ENCODE data around the gene FHOD1.
A peak's percentile ranks its signal among the peaks of the same experiment; 100 is the strongest.

FHOD1 gene

DNA sequence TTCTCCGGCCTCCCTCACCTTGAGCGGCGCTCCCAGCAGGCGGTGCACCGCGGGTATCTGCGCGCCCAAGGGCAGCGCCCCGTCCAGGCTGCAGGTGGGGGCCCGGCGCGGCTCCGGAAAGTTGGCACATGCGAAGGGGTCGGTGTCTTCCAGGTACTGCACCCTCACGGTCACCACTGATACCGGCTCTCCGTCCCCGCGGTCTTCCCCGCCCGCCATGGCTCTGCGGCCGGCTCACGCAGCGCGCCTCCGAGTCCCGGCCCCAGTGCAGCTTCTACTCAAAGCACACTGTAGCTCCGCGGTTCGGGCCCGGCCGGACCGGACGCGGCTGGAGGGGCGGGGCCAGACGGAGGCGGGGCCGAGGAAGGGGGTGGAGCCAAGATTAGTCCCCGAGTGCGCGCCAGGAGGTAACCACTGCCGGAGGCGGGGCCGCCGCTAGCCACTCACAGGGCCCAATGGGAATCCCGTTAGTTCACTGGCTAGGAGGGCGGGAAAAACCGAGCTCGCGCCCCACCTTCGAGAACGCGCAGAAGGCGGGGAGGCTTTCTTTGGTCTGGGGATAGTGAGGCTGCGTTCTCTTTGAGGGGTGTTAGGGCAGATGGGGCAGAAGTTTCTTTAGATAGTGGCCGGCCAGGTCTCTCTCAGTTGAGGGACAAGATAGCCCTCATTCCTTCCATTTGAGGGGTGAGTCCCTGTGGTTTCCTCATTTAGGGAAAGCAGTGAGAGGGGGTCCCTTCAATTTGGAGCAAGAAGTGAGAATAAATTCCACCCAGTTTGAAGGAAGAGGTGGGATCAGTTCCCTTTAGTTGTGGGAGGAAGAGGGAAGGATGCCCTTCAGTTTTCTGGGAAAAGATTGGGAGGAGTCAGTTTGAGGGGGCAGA lies at the start of gene FHOD1:
TSS of gene FHOD1 (minus strand) at position 290 of the 881 bp plus-strand sequence. CDS start at position 219, 71 bp downstream.
- peak; percentile 97 to 98 (median 98) for DNase-seq

DNA sequence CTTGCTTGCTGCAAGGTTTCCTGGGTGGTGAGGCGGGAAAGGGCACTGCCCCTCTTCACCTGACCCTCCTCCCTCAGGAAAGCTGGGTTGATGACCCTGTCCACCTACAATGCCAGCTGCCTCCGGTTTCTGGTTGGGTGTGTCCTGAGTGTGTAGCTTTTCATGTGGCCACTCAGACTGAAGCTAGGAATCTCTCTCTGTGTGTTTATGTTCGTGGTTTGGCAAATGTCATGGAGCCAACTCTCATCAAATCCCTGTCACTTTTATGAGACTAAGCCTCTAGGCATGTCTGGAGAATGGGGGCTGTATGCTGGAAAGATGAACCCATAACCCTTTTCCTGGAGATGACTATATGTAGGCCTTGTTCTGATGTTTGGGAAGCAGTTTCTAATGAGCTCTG lies 49.1 kb upstream of the FHOD1 start:
- no peak for DNase-seq

DNA sequence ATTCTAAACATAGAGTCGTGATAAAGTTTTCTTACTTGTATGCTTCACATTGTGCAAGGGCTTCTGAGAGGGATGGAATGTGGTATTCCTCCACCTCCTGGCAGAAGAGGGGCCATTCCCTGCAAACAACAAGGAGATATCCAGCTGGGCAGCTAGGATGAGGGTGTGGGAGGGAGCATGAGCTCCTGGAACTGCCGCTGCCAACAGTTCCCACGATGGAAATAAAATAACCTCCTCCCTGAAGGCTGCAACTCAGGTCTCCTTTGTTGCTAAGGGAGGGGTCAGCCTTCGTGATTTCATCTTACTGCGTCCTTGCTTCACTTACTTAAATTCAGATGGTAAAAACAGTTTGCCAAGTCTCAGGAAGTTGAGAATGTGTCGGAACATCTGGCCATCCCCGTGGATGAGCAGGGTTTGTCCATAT lies 47.7 kb upstream of the FHOD1 start:
- DNase-seq = no peak

DNA sequence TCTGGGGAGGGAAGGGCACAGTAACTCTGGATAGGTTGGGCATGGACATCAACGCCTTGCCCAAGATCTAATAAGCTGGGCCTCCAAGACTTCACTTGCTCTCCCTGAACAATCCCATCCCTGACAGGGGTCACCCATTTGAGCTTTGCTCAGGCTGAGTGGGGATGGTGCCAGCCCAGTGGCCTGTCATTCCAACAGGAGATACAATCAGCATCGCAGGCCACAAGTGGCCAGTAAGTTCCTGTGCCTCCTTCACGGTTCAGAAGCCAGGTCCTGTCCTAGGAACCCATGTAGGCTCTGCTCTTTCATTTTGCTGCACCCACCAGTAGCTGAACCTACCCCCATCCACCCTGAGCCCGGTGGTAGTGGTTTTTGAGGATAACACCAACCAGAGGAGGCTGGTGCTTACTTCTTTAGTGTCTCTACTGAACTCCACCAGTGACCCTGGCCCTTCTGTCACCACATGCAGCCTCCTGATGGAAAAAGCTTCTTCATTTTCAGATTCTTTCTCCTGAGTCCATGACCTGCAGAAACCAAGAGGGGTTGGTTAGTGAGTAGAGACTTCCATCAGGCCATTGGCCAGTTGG lies 47.0 kb upstream of the FHOD1 start:
- no peak for DNase-seq

DNA sequence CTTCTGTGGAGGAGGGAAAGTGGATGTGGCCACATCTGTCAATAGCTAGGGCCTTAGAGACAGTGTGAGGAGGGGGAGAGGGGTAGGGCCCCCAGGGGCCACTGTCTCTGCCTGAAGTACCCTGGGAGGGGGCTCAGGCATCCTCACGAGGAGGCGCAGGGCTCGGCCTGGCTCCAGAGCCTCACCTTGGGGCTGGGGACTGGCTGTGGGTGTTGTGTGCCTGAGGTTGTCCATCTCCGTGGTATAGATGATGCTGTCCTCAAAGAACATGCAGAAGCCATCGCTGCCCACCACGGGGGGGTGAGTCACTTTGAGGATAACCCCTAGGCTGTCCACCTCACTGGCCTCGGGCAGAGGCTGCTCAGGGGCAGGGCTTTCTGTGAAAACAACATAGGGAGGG lies 44.2 kb upstream of the FHOD1 start:
- no peak for DNase-seq

DNA sequence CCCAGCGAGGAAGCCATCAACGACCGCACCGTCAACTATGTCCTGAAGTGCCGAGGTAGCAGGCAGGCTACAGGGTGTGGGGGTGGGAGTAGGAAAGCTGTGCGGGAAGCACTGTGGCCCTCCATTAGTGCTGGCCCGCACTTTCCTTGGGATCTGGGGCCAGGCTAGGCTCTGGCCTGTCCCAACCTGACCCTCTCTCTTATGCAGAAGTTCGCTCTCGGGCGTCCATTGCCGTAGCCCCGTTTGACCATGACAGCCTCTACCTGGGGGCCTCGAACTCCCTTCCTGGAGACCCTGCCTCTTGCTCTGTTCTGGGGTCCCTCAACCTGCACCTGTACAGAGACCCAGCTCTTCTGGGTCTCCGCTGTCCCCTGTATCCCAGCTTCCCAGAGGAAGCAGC lies 40.7 kb upstream of the FHOD1 start:
- no peak for DNase-seq

DNA sequence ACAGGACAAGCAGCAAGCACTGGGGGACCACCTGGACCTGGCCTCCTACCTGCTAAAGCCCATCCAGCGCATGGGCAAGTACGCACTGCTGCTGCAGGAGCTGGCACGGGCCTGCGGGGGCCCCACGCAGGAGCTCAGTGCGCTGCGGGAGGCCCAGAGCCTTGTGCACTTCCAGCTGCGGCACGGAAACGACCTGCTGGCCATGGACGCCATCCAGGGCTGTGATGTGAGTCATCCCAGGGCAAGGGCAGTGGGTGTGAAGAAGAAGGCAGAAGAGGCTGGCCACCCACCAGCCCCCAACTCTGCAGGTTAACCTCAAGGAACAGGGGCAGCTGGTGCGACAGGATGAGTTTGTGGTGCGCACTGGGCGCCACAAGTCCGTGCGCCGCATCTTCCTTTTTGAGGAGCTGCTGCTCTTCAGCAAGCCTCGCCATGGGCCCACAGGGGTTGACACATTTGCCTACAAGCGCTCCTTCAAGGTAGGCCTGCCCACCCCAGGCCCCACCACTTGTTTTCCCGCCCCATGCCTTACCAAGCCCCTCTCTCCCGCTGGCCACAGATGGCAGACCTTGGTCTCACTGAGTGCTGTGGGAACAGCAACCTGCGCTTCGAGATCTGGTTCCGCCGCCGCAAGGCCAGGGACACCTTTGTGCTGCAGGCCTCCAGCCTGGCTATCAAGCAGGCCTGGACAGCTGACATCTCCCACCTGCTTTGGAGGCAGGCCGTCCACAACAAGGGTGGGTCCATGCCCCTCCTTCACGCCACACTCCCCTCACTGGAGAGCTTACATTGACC lies 39.4 kb upstream of the FHOD1 start:
- DNase-seq = no peak

DNA sequence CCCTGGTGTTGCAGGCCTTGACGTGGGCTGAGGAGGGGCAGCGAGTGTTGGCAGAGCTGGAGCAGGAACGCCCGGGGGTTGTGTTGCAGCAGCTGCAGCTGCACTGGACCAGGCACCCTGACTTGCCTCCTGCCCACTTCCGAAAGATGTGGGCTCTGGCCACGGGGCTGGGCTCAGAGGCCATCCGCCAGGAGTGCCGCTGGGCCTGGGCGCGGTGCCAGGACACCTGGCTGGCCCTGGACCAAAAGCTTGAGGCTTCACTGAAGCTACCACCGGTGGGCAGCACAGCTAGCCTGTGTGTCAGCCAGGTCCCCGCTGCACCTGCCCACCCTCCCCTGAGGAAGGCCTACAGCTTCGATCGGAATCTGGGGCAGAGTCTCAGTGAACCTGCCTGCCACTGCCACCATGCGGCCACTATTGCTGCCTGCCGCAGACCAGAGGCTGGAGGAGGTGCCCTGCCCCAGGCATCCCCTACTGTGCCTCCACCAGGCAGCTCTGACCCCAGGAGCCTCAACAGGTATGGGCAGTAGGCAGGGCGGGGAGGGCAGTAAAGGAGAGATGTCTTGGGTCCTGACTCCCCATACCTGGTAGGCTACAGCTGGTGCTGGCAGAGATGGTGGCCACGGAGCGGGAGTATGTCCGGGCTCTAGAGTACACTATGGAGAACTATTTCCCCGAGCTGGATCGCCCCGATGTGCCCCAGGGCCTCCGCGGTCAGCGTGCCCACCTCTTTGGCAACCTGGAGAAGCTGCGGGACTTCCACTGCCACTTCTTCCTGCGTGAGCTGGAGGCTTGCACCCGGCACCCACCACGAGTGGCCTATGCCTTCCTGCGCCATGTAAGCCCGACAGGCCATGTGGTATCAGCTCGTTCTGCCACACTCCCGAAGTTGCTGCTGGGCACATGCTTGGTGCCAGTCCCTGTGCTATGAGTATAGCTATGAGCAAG lies 37.7 kb upstream of the FHOD1 start:
- no peak for DNase-seq

DNA sequence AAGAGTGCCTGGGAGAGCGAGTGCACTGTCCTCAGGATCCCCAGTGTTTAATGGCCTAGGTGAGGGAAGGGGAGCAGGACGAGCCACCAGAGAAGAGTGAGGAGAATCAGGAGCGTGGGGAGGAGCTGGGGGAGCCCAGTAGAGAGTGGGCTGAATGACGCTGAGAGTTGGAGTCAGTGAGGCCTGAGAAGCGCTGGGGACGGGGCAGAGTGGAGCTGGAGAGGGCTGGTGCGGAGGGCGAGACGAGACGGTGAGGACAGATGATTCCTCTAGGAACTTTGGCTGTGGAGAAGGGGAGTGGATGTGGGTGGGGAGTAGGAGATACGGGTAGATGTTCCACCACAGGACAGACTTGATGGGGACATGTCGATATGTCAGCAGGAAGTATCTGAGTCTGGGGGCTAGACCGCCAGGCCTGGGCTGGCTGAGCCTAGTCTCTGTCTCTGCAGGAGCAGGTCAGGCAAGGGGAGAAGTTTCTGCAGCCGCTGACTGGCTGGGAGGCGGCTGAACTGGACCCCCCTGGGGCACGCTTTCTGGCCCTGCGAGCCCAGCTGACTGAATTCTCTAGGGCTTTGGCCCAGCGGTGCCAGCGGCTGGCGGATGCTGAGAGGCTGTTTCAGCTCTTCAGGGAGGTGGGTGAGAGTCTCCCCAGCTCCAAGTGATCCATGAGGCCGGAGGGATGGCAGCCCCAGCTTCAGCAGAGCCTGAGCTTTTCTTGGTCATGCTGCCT lies 36.7 kb upstream of the FHOD1 start:
- DNase-seq = no peak

DNA sequence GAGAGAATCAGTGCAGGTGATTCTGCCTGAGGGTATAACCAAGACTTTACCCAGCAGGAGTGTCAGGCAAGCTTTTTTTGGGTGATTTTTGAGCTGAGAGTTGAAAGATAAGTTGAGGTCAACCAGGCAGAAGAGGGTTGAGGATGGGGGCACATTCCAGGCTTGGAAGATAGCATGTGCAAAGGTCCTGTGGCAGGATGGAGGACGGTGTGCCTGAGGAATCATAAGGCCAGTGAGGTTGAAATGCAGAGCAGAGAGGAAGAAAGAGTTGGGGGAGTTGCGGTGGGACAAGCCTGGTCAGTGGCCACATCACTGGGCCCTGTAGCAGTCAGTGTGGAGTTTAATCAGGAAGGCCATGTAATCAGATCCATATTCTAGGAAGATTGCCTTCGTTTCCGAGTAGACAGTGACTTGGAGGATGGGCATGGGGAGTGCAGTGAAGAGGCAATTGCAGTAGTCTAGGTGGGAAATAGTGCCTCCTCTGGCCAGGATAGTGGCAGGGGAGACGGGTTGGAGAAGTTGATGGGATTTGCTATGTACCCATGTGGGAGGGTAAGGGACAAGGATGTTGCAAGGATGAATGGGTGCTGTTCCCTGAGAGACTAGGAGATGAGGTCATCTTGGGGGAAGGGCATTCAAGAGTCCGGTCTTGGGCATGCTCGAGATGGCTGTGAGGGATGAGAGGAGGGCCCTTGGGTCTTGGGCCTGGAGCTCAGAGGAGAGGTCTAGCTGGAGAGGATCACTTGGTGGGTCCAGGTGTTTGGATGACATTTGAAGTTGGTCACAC lies 36.0 kb upstream of the FHOD1 start:
- peak; percentile 51 to 56 (median 52) for DNase-seq

DNA sequence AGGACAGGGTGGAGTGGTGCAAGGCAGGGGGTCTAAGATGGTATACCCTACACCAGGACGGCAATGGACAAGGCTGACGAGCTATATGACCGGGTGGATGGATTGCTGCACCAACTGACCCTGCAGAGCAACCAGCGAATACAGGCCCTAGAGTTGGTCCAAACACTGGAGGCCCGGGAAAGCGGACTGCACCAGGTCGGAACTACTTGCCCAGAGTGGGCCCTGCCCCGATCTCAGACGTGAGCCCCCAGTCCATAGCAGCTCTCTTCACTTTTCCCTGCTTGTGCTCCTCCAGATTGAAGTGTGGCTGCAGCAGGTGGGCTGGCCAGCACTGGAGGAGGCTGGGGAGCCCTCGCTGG lies 35.1 kb upstream of the FHOD1 start:
- DNase-seq = no peak

DNA sequence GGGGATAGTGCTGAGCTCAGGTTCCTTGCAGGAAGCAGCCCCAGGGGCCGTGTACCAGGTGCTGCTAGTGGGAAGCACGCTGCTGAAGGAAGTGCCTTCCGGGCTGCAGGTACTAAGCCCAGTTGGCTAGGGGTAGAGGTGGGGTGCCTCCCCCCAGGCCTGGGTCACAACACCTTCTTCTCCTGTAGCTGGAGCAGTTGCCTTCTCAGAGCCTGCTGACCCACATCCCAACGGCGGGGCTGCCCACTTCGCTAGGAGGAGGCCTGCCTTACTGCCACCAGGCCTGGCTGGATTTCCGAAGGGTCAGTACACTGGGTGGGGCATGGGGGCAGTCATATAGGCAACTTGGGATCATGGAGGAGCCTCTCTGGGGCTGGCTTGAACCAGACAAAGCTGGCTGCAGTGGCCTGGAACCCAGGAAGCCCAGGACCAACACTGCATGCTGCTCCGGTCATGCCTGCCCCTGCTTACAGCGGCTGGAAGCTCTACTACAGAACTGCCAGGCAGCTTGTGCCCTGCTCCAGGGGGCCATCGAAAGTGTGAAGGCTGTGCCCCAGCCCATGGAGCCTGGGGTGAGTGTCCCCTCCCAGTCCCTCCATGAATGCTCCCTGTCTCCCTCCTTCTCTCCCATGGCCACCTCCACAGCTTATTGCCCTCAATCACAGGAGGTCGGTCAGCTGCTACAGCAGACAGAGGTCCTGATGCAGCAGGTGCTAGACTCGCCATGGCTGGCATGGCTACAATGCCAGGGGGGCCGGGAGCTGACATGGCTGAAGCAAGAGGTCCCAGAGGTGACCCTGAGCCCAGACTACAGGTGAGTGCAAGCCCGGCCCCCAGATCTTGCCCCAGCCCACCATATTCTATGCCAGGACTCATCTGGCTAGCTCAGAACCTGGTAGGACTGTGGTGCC lies 34.5 kb upstream of the FHOD1 start:
- no peak for DNase-seq

DNA sequence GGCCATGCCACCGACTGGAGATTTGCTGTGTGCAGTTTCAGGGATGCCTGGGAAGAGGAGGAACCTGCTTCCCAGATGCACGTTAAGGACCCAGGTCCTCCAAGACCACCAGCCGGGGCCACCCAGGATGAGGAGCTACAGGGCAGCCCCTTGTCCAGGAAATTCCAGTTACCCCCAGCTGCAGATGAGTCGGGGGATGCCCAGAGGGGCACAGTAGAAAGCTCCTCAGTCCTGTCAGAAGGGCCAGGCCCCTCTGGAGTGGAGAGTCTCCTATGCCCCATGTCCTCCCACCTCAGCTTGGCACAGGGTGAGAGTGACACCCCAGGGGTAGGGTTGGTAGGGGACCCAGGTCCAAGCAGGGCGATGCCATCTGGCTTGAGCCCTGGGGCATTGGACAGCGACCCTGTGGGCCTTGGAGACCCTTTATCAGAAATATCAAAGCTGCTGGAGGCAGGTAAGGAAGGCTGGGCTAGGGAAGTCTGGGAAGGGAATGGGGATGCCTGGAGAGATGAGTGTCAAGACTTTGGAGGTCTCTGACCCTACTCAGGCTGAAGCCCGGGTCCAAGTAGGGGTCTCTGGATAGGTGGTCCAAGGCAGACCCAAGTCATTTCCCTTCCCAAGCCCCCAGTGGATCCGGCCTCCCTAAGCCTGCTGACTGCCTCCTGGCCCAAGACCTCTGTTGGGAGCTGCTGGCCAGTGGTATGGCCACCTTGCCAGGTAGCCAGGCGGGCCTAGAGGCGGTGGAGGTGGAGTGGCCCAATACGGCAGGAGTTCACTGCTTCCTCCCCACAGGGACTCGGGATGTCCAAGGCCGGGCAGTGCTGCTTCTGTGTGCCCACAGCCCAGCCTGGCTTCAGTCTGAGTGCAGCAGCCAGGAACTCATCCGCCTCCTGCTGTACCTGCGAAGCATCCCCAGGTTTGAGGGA lies 33.1 kb upstream of the FHOD1 start:
- DNase-seq = no peak

DNA sequence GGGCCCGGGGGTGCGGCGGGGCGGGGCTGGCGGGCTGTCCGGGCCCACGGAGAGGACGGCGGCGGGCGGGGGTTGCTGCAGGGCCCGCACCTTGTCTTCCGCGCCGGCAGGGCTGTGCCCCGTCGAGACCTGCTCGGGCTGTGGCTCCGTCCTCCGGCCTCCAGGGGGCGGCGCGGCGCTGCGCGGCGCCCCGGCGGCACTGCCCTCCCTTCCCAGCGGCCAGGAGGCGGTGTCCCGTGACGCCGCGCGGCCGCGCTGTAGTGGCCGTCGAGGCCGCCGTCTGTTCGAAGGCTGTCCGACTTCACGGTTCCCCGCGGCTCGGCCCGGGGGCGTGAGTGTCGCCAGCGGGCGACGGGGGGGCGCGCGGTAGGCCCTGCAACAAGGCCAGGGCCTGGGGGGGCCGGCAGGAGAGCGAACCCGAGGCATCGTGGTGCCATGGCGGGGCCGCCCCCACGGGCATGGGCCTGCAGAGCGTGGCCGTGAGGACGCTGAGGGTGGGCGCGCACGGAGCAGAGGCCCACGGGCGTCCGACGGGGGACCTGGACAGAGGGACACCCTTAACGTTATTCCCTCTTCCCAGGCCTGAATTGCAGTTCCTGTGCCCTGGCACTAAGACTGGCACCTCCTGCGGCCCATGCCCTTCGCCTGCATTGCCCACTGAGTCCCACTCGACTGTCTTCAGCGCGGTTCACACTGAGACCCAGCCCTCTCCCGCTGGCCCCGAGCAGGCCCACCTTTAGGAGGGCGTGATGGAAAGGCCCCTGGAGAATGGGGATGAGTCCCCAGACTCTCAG lies 32.2 kb upstream of the FHOD1 start, which contains the start of gene PLEKHG4:
TSS of gene PLEKHG4 (plus strand) at position 237 of the 794 bp plus-strand sequence. CDS start at position 750, 513 bp downstream.
- peak; percentile 69 to 90 (median 83) for DNase-seq

DNA sequence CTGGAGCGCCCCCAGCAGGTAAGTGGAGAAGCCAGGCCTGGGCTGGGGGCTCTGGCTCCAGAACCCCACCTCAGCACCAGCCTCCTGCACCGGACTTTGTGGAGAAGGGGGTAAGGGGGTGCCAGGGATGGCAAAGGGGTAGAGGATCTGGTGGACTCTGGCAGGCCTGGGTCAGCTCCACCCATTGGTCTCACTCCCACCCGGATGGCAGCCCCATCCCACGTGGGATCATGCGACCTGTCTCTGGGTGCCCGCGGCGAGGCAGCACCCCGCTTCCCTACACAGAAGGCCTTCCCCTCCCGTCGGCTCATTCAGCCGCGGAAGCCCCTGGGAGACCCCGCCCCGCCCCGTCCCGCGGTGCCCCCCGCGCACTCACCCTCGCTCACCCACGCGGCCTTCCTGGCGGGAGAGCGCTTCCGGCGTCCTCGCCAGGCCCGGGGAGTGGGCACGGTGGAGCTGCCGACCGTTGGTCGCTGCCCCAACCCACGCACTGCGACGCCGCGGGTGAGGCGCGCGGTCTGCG lies 31.6 kb upstream of the FHOD1 start:
- peak; percentile 32 to 65 (median 38) for DNase-seq

DNA sequence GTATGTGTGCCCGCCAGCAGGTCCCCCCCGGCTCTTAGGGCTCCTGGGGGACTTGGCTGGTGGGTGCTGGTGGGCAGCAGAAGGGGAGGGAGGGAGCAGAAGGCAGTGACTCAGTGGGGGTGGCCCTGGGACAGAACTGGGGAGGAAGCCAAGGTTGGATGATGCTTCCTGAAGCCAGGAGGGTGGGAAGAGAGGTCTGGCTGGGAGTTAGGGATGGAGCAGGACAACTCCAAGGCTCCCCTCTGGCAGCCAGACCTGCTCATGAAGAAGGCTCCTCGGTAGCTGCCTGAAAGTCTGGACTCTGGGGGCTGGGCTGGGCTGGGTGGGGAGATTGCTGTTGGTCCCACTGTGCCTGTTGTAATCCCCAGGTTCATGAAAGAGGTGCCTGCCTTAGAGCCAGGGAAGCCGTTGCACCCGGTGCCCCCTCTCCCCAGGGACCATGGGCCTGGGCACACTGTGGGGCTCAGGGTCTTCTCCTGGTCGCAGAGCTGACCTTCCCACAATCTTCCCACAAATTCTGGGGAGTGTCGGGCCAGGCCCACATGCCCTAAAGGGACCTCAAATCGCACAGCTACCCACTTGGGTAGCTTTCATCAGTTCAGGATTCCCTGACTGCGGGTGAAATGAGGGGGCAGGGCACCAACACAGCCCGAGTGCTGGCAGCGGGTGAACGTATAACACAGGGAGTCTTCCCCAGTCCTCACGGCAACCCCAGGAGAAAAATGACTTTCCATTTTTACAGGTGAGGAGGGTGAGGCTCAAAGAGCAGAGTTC lies 30.9 kb upstream of the FHOD1 start:
- peak in 2 of 3 donors; percentile 15 to 35 for DNase-seq

All from suppressor macrophage treated with lipopolysaccharide for 1 hour (primary cell).